A549 (cell line): ENCODE results near the gene LMNA. TPM values are rescaled to one million over a fixed set of nuclear protein-coding genes. Genes with fewer than 3 reads are reported as not detected.

ENCODE experiments used
- ATAC-seq, 2 experiments: fragments of 200-7000 bp in 1 of 2; fragments of >200 bp in 1 of 2; cut with Nextera tagmentation in 1 of 2; cut with Tn5 transposase in 1 of 2; 3 replicates each; pipeline versions ENCODE4 v1.8.0 to v1.9.1; 2018 to 2020; ENCODE audit warnings: mild to moderate bottlenecking in 1 of 2, moderate library complexity in 1 of 2
- CTCF ChIA-PET: fragments of 300-600 bp; sonication (Branson Sonifier 250); formaldehyde crosslinking; extraction: SDS; loops from one replicate; lab custom pipeline; 2021; ENCODE audit warnings: antibody characterized with exemption, inconsistent platforms; lab: Yijun Ruan, JAX
- POLR2A ChIA-PET: fragments of 350-600 bp; formaldehyde crosslinking; extraction: SDS; loops from one replicate; lab custom pipeline; 2021; ENCODE audit warnings: antibody characterized with exemption, inconsistent platforms; lab: Yijun Ruan, JAX
- DNase-seq, 2 experiments: peaks; one replicate each; pipeline versions ENCODE4 v3.0.0 to v3.0.0-alpha.2; 2011 to 2016; ENCODE audit warnings: low read depth in 1 of 2, low spot score in 1 of 2
- FAIRE-seq: peaks from 2 replicates; lab custom pipeline; 2011; peaks lifted over from hg19 to GRCh38; lab: Jason Lieb, UNC
- H3K27ac ChIP-seq, 2 experiments: fragments of >200 bp; sonication (Bioruptor Twin); formaldehyde crosslinking; 3 replicates each; pipeline ENCODE4 v1.5.1; 2016 to 2017
- H3K4me1 ChIP-seq: fragments of >200 bp; sonication (Bioruptor Twin); formaldehyde crosslinking; 3 replicates; pipeline ENCODE4 v1.6.1; 2016
- H3K4me2 ChIP-seq: fragments of >200 bp; sonication (Bioruptor Twin); formaldehyde crosslinking; 3 replicates; pipeline ENCODE4 v1.6.1; 2016
- H3K4me3 ChIP-seq: fragments of >200 bp; sonication (Bioruptor Twin); formaldehyde crosslinking; 3 replicates; pipeline ENCODE4 v1.5.1; 2016
- H3K9me3 ChIP-seq: fragments of >200 bp; sonication (Bioruptor Twin); formaldehyde crosslinking; 3 replicates; pipeline ENCODE4 v1.6.1; 2016
- CBX2 ChIP-seq: fragments of 200-600 bp; sonication (generic); IDR thresholded peaks from 2 replicates; pipeline ENCODE4 v1.6.1; 2016; ENCODE audit warnings: low read depth, mild to moderate bottlenecking, borderline replicate concordance
- CEBPB ChIP-seq, 2 experiments: fragments of >200 bp in 1 of 2; sonication (Bioruptor Twin) in 1 of 2; formaldehyde crosslinking in 1 of 2; IDR thresholded peaks; 2 replicates each; pipeline ENCODE4 v1.6.1; 2012 to 2016
- CHD4 ChIP-seq: fragments of 200-600 bp; sonication (generic); IDR thresholded peaks from 2 replicates; pipeline ENCODE4 v1.6.1; 2016; ENCODE audit warnings: antibody characterized with exemption, mild to moderate bottlenecking, borderline replicate concordance
- EHF ChIP-seq: fragments of 250-450 bp; sonication (Bioruptor Pico); IDR thresholded peaks from 2 replicates; pipeline ENCODE4 v1.5.0; 2020; ENCODE audit warnings: mild to moderate bottlenecking
- ESRRA ChIP-seq: fragments of 150-350 bp; IDR thresholded peaks from 2 replicates; pipeline ENCODE4 v1.6.1; 2014; ENCODE audit warnings: mild to moderate bottlenecking, low read length, borderline replicate concordance
- FOSB ChIP-seq: fragments of 250-450 bp; sonication (Bioruptor Pico); IDR thresholded peaks from 2 replicates; pipeline ENCODE4 v1.5.0; 2020; ENCODE audit warnings: mild to moderate bottlenecking, moderate library complexity
- FOSL2 ChIP-seq, 2 experiments: fragments of 450-650 bp in 1 of 2; fragments of >200 bp in 1 of 2; sonication (Bioruptor Twin) in 1 of 2; formaldehyde crosslinking; IDR thresholded peaks; 2 replicates each; pipeline versions ENCODE4 v1.5.0 to v1.6.1; 2016 to 2020; ENCODE audit warnings: mild to moderate bottlenecking in 1 of 2, moderate library complexity in 1 of 2
- FOXS1 ChIP-seq: fragments of 250-450 bp; sonication (Bioruptor Pico); IDR thresholded peaks from 2 replicates; pipeline ENCODE4 v1.5.0; 2020; ENCODE audit warnings: mild to moderate bottlenecking, moderate library complexity
- HDAC2 ChIP-seq: fragments of 200-600 bp; sonication (generic); IDR thresholded peaks from 2 replicates; pipeline ENCODE4 v1.6.1; 2016
- HEYL ChIP-seq: fragments of 250-450 bp; sonication (Bioruptor Pico); IDR thresholded peaks from 2 replicates; pipeline ENCODE4 v1.8.0; 2021; ENCODE audit warnings: mild to moderate bottlenecking, moderate library complexity
- HOXB13 ChIP-seq: fragments of 250-450 bp; sonication (Bioruptor Pico); IDR thresholded peaks from 2 replicates; pipeline ENCODE4 v1.5.0; 2020; ENCODE audit warnings: low read depth, mild to moderate bottlenecking, moderate library complexity
- JUN ChIP-seq, 2 experiments: fragments of >200 bp; sonication (Bioruptor Twin); formaldehyde crosslinking; IDR thresholded peaks; 2 replicates in 1 of 2; 3 replicates in 1 of 2; pipeline ENCODE4 v1.6.1; 2016 to 2017
- KDM1A ChIP-seq: fragments of 200-600 bp; sonication (generic); IDR thresholded peaks from 2 replicates; pipeline ENCODE4 v1.6.1; 2016; ENCODE audit warnings: low read depth, mild to moderate bottlenecking
- KDM5A ChIP-seq: fragments of 200-600 bp; sonication (generic); IDR thresholded peaks from 2 replicates; pipeline ENCODE4 v1.6.1; 2016; ENCODE audit warnings: antibody characterized with exemption, mild to moderate bottlenecking
- MAFK ChIP-seq: fragments of 450-650 bp; IDR thresholded peaks from 2 replicates; pipeline ENCODE4 v1.6.1; 2014; ENCODE audit not compliant: partially characterized antibody
- MAZ ChIP-seq: fragments of 150-350 bp; IDR thresholded peaks from 2 replicates; pipeline ENCODE4 v1.6.1; 2014; ENCODE audit warnings: antibody characterized with exemption, low read depth, low read length, borderline replicate concordance
- NR3C1 ChIP-seq: fragments of >200 bp; sonication (Bioruptor Twin); formaldehyde crosslinking; IDR thresholded peaks from 3 replicates; pipeline ENCODE4 v1.6.1; 2017
- PHF8 ChIP-seq: fragments of 200-600 bp; sonication (generic); IDR thresholded peaks from 2 replicates; pipeline ENCODE4 v1.6.1; 2016; ENCODE audit warnings: low read depth, mild to moderate bottlenecking, antibody characterized with exemption, moderate library complexity, borderline replicate concordance
- POLR2A ChIP-seq: IDR thresholded peaks from 2 replicates; pipeline ENCODE4 v1.6.1; 2012; ENCODE audit warnings: mild to moderate bottlenecking, low read length
- RAD21 ChIP-seq, 2 experiments: fragments of >200 bp in 1 of 2; sonication (Bioruptor Twin) in 1 of 2; formaldehyde crosslinking in 1 of 2; IDR thresholded peaks in 1 of 2; conservative IDR thresholded peaks in 1 of 2; 2 replicates in 1 of 2; 3 replicates in 1 of 2; pipeline ENCODE4 v1.6.1; 2012 to 2018; ENCODE audit warnings: inconsistent platforms in 1 of 2
- SMC3 ChIP-seq: fragments of >200 bp; sonication (Bioruptor Twin); formaldehyde crosslinking; IDR thresholded peaks from 3 replicates; pipeline ENCODE4 v1.6.1; 2018; ENCODE audit warnings: inconsistent platforms
- TFCP2L1 ChIP-seq: fragments of 250-450 bp; sonication (Bioruptor Pico); IDR thresholded peaks from 2 replicates; pipeline ENCODE4 v1.5.0; 2021; ENCODE audit warnings: mild to moderate bottlenecking
- TP53 ChIP-seq: fragments of 250-450 bp; sonication (Bioruptor Pico); IDR thresholded peaks from 2 replicates; pipeline ENCODE4 v1.5.0; 2021; ENCODE audit warnings: mild to moderate bottlenecking, moderate library complexity
- ZC3H11A ChIP-seq: fragments of 450-650 bp; IDR thresholded peaks from 2 replicates; pipeline ENCODE4 v1.6.1; 2014; ENCODE audit warnings: antibody characterized with exemption, mild to moderate bottlenecking
- ZFP36 ChIP-seq: fragments of 450-650 bp; IDR thresholded peaks from 2 replicates; pipeline ENCODE4 v1.6.1; 2014; ENCODE audit warnings: borderline replicate concordance; ENCODE audit not compliant: partially characterized antibody
- ZNF302 ChIP-seq: fragments of 250-450 bp; sonication (Bioruptor Pico); IDR thresholded peaks from 2 replicates; pipeline ENCODE4 v1.9.0; 2021; ENCODE audit warnings: inconsistent platforms, mild to moderate bottlenecking, moderate library complexity
- WGBS: methylation state at CpG from one replicate; pipeline ENCODE4 v1.1.6; 2017; ENCODE audit errors: missing lambda C conversion rate; 5-methylcytosine and 5-hydroxymethylcytosine counted together
- polyA plus RNA-seq, 4 experiments: library from polyadenylated mRNA; depleted of rRNA in 3 of 4; stranded (reverse); fragments of >200 nt; fragmentation: RNase III in 1 of 4; extraction: RNeasy Plus Mini Kit Qiagen cat#74134 plus additional on column Dnase treatment in 1 of 4; gene quantifications; 2 replicates in 3 of 4; 3 replicates in 1 of 4; pipeline ENCODE4 v1.2.3, GENCODE V29; 2011 to 2017
- TF ChIP-seq, protein P1 (sequence below): fragments of >200 bp; sonication (Bioruptor Twin); formaldehyde crosslinking; IDR thresholded peaks from 3 replicates; pipeline ENCODE4 v1.6.1; 2016
- TF ChIP-seq, protein P2 (sequence below): fragments of >200 bp; sonication (Bioruptor Twin); formaldehyde crosslinking; IDR thresholded peaks from 2 replicates; pipeline ENCODE4 v1.6.1; 2016
- TF ChIP-seq, protein P3 (sequence below): fragments of 450-650 bp; IDR thresholded peaks from 2 replicates; pipeline ENCODE4 v1.6.1; 2014; ENCODE audit warnings: antibody characterized with exemption
- TF ChIP-seq, protein P4 (sequence below): fragments of 150-350 bp; IDR thresholded peaks from 2 replicates; pipeline ENCODE4 v1.6.1; 2014; ENCODE audit warnings: low read depth, mild to moderate bottlenecking, low read length

LMNA gene
- polyA plus RNA-seq, 2 of the 4 experiments (the other 2 are of a cell fraction): 214 to 286 TPM

DNA sequence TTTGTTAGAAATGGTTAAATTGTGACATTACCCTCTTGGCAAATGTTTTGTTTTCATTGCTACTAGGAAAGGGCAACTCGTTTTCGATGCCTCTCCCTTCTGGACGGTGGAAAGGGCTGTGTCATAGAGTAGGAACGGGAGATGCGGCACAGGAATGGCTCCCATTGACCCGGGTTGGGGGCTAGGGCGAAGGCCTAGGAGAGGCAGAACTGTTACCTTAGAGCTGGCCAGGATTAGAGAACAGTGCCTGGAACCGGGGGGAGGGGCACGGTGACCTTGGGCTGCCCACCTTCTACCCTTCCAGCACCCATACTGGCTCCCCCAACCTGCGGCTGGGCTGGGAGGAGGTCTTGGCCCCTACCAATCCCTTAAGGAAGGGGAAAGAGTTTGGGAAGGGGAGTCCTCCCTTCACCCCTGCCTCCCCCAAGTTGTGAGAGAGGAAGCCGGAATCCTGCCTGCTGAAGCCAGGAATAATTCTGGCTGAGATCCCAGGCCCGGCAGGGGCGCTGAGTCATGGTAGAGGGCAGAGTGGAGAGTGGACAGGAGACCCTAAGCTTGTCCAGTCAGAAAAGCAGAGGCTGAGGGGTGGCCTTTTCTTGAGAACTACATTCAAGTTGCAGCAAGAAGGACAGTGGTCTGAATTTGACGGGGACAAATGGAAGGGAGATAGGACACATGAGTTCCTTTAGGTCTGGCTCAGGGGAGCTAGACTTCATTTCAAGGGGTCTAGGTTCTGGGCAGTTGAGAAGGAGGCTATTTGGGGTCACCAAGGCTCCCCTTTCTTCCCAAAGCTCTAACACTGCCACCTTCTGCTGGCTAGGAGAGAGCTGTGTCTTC, 8.2 kb downstream of the LMNA start (continued):
- TF ChIP-seq, protein P1, sequence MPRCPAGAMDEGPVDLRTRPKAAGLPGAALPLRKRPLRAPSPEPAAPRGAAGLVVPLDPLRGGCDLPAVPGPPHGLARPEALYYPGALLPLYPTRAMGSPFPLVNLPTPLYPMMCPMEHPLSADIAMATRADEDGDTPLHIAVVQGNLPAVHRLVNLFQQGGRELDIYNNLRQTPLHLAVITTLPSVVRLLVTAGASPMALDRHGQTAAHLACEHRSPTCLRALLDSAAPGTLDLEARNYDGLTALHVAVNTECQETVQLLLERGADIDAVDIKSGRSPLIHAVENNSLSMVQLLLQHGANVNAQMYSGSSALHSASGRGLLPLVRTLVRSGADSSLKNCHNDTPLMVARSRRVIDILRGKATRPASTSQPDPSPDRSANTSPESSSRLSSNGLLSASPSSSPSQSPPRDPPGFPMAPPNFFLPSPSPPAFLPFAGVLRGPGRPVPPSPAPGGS: no peak
- TF ChIP-seq FOXS1 (CRISPR knock-in tag): no peak
- peak; percentile 56; the same call in 1 of the 2 replicates for TF ChIP-seq HOXB13 (CRISPR knock-in tag)
- TF ChIP-seq ZFP36: no peak
- TF ChIP-seq JUN (IDR thresholded peaks at IDR 0.05): peak; percentile 15 to 71; a peak in 3 of 5 replicates
- TF ChIP-seq TFCP2L1 (CRISPR knock-in tag): peak; percentile 73; the same call in 1 of the 2 replicates
- no peak for TF ChIP-seq CHD4

DNA sequence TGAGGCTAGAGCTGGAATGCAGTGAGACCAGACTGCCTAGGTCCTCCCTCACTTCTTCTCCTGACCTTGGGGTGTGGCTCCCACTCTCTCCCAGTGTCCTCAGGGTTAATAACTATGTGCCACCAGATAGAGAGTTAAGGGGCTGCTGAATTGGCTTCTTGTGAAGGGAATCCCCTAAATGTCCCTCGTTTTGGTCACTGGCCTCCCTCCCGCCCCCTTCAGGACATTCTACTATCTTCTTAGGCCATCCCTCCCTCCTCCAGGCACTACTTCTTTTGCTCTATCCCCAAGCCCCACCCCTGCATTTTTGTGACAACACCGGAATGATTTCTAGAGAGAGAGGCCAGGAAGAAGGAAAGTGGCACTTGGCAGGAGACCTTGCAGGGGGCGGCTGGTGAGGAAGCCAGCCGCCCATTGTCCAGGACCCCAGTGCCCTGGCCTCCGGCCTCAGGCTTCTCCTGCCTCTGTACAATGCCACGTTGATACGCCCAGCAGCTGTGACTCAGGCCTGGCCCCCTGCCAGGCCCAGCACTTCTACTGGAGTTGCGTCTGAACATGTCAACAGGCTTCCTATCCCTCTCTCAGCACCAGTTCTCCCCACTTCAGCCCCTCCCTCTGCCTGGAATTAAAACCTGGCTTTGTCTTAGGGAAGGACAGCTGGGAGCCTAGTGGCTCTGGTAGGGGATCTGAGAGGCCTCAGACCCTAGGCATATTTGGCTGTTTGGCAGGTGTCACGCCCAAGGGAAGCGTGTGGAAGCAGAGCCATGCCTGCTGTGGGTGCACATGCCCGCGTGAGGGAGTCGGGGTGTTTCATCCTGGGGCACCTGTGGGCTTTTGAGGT, 9.1 kb downstream of the LMNA start:
- Histone ChIP-seq H3K9me3 (no peaks in the 10 kb centered on the region), H3K27ac (peak overlapping the region; percentile 95 to 98), H3K4me2 (peak overlapping the region; percentile 91), H3K4me3 (peak overlapping the region; percentile 28), H3K4me1 (peaks cover 96% of the 10 kb centered on the region)
- ATAC-seq (peak; percentile 49 to 53), FAIRE-seq (no peak), DNase-seq (peak in 1 of 2 experiments; percentile 95)
- WGBS: 4% methylated on average over 12 of the region's 14 CpGs
- ChIA-PET CTCF (interaction anchor here (0.7 to 54.8 kb wide), 7 partner anchors 6 to 97 kb away, joined by 3 to 2239 read pairs (median 5); partner anchors contain the start of genes LMNA and MEX3A), POLR2A (interaction anchor here (0.6 to 2.2 kb wide), 6 partner anchors 9 to 89 kb away, joined by 3 to 37 read pairs (median 9); partner anchors contain the start of genes LMNA and PMF1)
- TF ChIP-seq EHF (CRISPR knock-in tag) (no peak), PHF8 (no peak), ESRRA (no peak; the same call in 1 of the 2 replicates), FOSL2 (IDR thresholded peaks at IDR 0.05) (no peak), FOSL2 (CRISPR knock-in tag; IDR thresholded peaks at IDR 0.05) (peak; percentile 84), CEBPB (IDR thresholded peaks at IDR 0.05) (peak in 1 of 2 experiments; percentile 37; a peak in 1 of 4 replicates), ZFP36 (no peak), POLR2A (0 out of 2 replicates have a peak, but pooled peaks have one; percentile 12), SMC3 (peak; percentile 14; the same call in 2 of the 3 replicates), HEYL (CRISPR knock-in tag) (no peak), TFCP2L1 (CRISPR knock-in tag) (0 out of 2 replicates have a peak, but pooled peaks have one; percentile 35), TP53 (CRISPR knock-in tag) (peak; percentile 78; the same call in 1 of the 2 replicates), FOSB (peak; percentile 81), MAFK (no peak), ZC3H11A (no peak), RAD21 (conservative IDR thresholded peaks at IDR 0.05 in 1 of 2, IDR thresholded peaks at IDR 0.05 in 1 of 2) (peak in 1 of 2 experiments; percentile 24; a peak in 1 of 5 replicates), NR3C1 (no peak), KDM5A (no peak), CBX2 (no peak), ZNF302 (no peak), HOXB13 (CRISPR knock-in tag) (peak; percentile 66; the same call in 1 of the 2 replicates), KDM1A (no peak), JUN (IDR thresholded peaks at IDR 0.05) (peak in 1 of 2 experiments; percentile 82), HDAC2 (no peak), MAZ (no peak)
- TF ChIP-seq, protein P1: no peak
- TF ChIP-seq, protein P2, sequence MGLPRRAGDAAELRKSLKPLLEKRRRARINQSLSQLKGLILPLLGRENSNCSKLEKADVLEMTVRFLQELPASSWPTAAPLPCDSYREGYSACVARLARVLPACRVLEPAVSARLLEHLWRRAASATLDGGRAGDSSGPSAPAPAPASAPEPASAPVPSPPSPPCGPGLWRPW: no peak
- TF ChIP-seq, protein P3, sequence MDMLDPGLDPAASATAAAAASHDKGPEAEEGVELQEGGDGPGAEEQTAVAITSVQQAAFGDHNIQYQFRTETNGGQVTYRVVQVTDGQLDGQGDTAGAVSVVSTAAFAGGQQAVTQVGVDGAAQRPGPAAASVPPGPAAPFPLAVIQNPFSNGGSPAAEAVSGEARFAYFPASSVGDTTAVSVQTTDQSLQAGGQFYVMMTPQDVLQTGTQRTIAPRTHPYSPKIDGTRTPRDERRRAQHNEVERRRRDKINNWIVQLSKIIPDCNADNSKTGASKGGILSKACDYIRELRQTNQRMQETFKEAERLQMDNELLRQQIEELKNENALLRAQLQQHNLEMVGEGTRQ: no peak
- TF ChIP-seq, protein P4, sequence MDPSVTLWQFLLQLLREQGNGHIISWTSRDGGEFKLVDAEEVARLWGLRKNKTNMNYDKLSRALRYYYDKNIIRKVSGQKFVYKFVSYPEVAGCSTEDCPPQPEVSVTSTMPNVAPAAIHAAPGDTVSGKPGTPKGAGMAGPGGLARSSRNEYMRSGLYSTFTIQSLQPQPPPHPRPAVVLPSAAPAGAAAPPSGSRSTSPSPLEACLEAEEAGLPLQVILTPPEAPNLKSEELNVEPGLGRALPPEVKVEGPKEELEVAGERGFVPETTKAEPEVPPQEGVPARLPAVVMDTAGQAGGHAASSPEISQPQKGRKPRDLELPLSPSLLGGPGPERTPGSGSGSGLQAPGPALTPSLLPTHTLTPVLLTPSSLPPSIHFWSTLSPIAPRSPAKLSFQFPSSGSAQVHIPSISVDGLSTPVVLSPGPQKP: no peak
